Amniotic stem cell (primary cell): ENCODE measurements around the gene ZNF581.

Experiments used
- DNase-seq: peaks from one replicate; lab custom pipeline; 2025; lab: John Stamatoyannopoulos, UW

ZNF581 gene

DNA sequence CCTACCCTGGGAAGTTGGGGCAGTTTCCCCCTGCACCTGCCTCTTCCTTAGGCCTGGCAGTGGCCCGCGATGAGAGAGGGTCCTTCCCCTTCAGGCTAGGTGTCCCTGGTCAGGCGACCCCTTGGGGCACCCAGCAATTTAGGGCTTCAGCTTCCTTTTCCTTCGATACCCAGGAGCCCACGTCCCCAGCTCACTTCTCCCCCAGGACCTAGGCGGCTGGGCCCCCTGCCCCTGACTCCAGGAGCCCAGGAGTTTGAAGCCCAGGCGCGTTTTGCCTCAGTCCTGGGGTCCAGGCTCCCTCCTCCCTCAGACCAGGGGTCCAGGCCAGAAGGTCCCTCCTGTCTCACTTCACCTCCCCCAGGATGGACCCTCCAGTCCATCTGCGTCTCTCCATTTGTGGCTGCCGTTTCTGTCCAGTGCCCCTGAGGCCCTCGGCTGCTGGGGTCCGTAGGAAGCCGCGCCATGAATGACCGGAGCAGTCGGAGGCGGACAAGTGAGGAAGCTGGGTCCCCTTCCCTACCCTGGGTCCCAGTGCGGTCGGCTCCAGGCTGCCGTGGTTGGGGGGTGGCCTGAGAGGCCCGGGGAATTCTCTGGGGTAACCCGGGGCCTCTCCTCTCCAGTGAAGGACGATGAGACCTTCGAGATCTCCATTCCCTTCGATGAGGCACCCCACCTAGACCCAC, 5.3 kb downstream of the ZNF581 start:
- no peak for DNase-seq

DNA sequence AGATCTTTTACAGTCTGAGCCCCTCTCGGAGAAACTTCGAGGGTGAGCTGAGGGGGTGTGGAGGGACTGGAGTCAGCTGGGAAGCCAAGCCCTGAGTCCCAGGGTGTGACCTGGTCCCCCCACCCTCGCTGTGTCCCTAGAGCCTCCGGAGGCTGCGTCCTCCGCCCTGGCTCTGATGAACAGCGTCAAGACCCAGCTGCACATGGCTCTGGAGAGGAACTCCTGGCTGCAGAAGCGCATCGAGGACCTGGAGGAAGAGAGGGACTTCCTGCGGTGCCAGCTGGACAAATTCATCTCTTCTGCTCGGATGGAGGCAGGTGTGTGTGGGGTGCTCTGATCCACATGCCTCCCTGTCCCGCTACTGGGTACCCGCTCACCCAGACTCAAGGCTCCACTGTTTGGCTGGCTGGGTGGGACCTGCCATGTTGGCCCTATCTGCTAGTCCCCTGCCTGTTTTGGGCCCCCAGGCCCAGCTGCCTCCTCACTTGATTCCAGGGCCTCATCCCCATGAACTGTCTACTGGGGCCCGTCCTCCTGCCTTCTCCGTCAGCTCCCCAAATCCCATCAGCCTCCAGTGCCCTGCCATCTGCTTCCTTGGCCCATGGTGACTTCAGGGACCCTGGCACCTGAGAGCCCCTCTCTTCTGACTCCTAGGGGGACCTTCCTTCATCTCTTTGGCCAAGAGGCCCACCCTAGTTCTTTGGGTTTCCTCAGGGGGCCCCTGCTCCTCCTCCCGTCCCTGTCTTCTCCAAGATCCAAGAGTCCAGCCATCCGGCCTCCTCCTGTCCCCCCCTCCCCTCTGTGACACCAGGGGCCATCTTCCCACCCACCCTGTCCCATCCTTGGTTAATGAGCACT, 6.0 kb downstream of the ZNF581 start:
- DNase-seq: no peak

DNA sequence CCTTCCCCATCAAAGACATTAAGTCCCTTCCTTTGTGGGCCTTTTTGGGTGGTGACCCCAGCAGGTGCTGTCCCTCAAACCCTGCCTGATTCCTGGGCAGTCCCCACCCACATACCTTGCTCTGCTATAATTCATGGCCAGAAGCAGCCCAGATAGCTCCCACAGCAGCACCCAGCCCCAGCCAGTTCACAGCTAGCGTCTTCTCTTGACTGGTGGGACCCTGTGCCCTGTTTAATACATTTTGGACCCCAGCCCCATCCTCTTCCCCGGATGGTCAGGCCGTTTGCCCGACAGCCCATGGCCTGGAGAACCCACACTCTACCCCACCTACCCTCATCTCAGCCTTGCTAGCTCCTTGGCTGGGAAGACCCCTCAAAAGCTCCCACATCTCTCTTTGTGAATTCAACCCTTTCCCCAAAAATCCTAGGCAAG, 6.7 kb downstream of the ZNF581 start:
- DNase-seq: no peak

DNA sequence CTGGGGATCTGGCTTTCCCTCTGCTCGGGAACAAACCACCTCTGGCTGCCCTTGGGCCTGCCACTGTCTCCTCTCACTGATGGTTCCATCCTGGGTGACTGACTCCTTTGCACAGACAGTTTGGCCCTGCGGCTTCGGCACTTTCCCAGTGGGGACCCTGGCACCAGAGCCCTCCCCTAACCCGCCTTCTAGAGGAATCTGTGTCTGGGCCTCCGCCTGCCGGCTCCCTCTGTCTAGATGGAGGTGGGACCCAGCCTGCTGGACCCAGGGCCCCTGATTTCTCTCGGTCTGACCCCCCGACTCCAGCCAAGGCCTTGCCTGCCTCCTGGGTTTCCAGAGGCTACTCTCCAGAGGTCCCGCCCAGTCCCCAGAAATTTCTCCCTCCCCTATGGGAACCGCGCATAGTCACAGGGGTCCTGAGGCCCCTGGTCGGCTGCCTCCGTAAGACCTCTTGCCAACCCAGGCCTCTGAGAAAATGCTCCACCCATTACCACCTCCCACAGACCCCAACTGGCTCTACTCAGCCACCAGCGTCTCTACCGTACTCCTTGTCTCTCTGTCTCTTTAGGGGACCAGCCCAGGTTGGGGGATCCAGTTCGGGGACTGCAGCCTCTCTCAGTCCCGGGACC, 7.3 kb downstream of the ZNF581 start:
- no peak for DNase-seq

DNA sequence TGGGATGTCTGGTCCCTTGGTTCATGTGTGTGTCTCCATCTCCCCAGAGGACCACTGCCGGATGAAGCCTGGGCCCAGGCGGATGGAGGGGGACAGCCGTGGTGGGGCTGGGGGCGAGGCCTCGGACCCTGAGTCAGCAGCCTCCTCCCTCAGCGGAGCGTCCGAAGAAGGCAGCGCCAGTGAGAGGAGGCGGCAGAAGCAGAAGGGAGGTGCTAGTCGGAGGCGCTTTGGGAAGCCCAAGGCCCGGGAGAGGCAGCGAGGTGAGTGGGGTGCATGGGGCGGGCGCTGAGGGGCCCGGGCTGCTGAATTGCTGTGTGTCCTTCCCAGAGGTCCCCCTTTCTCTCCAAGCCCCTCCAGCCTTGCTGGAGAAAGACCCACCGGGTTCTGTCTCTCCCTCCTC, 7.8 kb downstream of the ZNF581 start:
- DNase-seq: no peak

DNA sequence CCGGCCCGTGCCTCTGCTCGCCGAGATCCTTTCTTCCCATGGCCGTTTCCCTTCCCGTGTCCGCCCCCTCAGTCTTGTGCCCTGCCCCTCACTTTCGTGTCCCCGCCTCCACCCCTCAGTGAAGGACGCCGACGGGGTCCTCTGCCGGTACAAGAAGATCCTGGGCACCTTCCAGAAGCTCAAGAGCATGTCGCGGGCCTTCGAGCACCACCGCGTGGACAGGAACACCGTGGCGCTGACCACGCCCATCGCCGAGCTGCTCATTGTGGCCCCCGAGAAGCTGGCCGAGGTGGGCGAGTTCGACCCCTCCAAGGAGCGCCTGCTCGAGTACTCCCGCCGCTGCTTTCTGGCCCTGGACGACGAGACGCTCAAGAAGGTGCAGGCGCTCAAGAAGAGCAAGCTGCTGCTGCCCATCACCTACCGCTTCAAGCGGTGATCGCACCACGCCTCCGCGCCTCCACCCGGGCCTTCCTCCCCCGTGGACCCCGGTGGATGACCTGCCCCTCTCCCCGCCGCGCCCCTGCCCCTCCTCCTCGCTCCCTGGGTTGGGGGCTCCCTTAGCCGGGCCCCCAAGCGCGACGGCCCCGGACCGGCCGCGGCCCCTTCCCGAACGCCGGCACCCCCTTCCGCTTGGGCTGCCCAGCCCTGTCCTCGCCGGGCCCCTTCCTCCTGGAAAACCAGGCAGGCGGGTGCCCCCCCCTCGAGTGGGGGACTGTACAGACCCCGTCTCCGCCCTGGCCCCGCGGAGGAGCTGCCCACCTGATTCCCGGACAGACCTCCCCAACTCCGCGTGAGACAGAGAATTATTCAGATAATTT, 9.1 kb downstream of the ZNF581 start:
- DNase-seq: no peak

DNA sequence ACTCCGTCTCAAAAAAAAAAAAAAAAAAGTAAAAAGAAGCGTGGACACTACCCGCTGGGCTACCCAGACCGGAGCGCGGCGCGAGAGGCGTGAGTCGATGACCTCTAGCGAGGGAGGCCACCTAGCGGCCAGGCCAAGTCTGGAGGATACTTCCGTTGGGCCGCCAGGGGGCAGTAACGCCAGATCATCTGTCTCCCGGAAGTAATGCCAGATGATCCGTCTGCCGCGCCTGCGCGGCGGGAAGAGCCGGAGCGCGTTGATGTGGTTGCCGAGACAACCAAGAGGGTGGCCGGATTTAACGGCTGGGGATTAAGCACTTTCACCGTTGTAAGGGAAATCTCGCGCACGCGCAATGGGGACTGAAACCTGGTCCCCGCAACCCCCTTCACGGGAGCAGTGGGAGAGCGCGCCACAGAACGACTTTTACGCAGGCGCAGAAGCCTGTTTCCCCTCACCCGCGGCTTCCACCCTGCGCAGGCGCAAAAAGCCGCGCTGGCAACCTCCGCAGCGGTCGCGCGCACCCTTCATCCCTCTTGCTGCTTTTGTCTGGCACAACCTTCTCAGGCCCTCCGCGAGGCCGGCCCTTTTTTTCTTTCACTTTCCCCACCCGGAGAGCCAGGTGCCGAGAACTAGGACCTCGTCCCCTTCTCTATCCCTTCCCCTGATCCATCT, 10.3 kb downstream of the ZNF581 start:
- peak; percentile 95 for DNase-seq

DNA sequence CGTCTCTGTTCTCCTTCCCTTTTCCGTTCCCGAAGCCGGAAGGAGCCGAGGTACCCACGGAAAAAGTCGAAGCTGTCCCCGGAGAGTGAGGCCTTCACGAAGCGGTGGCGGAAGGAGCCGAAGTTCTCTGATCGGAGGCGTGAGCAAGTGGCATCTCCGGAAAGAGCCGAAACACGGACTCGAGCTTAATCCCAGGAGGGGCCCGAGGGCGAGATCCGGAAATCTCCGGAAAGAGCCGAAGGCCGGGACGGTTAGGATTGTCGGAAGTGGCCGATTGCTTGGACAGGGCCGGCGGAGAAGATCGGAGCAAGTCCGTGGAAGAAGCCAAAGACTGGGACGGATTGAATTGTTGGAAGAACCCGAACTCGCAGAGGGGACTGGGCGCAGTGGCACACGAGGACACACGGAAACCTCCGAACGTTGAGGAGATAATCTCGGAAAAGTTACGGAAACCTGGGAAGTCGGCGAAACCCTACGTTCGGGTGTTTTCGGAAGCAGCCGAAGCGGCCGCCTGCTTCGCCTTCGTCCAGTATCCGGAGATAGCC, 10.9 kb downstream of the ZNF581 start:
- peak; percentile 98 for DNase-seq

DNA sequence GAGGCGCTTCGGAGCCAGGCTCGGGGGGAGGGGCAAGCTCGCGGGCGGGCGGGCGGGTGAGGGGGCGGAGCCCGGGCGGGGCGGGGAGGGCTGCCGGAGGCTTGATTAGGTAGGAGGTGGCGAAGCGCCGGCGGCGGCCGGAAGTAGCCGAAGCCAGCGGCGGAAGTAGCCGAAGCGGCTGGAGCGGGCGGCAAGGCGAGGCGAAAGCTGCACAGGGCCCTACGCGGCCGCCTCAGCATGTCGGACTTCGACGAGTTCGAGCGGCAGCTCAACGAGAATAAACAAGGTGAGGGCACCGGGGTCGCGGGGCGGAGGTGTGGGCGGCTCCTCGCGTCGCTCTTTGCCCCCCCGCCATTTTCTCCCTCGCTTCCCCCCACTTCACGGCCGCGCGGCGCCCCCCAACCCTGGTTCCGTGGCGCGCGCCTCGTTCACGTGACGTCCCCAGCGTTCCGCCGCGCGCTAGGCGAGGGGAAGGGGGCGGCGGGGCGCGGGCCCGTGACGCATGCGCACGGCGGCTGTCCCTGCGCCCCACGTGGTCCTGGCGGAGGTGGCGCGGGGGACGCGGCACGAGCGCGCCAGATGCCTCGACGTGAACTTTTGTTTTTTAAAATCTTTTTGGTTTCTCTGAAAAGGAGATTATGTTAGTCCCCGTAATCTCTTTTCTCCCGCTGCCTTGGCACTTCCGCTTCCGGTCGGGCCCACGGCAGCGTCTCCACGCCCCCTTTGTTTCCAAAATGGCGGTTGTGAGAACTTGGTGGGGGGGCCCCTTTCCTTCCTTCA, 11.6 kb downstream of the ZNF581 start, which contains the start of gene U2AF2:
Gene U2AF2 (plus strand): TSS at position 168 of the 780 bp plus-strand sequence. CDS start 70 bp downstream, at position 238.
- peak; percentile 56 for DNase-seq

DNA sequence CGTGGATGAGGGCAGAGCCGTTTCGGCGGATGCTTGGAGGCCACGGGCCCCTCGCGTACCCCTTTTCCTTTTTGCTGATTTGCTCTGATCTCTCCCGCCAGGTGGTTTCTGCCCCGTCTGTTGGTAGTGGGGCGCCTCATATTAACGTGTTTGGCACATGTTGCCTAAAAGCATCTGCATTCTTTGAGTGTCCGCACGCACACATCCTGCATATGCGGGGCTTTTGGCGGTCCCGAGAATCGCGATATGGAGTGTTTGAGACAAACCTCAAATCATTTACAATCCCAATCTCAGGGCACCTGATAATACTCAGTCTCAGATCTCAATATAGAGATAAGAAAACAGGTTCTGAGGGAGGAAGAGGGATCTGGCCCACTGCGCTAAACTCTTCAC, 12.2 kb downstream of the ZNF581 start:
- DNase-seq: no peak

DNA sequence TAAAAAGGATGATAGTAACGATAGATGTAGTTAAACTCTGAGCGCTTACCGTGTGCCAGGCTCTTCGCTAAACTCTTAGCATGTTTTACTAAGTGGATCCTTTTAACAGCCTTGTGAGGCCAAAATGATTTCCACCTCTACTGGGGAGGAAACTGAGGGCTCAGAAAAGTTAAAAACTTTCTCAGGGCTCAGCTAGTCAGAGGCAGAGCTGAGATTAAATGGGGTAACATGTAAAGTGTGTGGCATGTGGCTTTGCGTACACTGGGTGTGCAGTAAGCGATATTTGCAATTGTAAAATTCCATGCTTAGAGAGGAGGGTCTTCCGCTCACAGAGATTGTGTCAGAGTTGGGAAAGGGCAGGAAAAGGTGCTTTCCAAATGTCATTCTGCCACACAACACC, 13.1 kb downstream of the ZNF581 start:
- DNase-seq: no peak

DNA sequence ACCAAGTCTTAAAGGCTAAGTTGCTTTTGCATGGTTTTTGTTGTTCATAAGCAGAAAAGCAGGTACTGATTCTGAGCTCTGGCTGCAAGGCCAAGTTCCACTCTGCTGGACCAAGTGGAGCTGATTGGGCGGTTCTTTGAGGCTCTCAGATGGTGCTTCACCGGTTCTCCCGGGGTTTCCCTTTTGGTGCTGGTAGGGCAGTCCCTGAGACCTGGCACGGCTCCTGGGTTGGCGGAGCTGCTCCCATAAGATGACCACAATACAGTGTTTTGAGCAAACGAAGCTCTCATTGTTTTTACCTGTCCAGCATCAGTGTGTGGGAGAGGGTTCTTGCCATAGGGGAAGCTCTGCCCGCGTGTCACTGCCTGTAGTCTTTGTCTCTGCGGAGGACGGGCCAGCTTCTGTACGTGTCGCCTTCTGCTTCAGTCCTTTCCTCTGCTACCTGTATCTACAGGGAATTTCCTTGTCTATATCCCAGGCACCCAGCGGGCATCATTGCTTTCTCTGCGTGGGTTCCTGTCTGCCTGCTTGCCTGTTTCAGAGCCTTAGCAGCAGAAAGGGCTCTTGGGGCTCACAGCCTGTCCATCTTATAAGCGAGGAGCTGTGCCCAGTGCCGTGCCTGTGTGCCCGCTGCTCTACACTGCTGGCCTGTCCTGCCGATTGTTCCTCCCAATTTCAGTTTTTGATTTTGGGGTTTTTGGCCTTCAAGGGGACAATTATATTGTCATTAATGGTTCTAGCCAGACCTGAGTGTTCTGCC, 13.7 kb downstream of the ZNF581 start:
- DNase-seq: no peak

DNA sequence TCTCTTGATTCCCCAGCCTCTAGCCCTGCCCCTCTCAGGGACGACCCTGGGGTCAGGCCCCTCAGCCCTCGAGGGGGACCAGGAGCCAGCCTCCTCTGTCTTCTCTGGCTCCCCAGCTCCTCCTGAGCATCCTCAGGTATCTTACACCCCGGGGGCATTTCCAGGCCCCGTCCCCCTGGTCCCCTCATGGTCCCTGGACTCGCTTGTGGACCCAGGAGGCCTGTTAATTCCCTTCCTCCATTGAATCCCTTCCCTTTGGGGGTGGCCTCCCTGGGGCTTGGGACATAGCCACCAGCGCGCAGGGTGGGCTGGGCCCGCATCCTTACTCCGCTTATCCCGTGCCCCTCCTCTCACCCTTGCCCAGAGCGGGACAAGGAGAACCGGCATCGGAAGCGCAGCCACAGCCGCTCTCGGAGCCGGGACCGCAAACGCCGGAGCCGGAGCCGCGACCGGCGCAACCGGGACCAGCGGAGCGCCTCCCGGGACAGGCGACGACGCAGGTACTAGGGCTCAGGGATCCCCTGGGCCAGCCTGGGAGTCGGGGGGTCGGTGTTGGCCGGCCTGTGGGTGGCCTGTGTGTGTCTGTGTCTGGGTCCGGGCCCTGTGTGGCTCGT, 15.5 kb downstream of the ZNF581 start:
- DNase-seq: no peak

DNA sequence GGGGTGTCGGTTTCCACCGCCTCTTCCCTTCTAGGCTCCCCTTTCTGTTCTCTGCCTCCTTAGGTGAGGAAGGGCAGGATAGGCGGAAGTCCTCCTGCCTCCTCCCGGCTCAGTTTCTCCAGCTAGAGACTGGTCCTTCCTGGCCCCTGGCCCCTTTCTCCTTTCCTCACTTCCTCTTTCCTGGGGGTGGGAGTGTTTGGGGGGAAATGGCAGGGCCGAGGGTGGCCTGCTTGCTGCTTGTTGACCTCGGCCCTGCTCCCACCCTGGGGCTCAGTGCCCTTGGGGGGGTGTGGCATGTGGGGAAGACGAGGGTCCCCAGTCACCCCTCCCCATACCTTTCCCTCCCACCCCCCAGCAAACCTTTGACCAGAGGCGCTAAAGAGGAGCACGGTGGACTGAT, 16.4 kb downstream of the ZNF581 start:
- no peak for DNase-seq

DNA sequence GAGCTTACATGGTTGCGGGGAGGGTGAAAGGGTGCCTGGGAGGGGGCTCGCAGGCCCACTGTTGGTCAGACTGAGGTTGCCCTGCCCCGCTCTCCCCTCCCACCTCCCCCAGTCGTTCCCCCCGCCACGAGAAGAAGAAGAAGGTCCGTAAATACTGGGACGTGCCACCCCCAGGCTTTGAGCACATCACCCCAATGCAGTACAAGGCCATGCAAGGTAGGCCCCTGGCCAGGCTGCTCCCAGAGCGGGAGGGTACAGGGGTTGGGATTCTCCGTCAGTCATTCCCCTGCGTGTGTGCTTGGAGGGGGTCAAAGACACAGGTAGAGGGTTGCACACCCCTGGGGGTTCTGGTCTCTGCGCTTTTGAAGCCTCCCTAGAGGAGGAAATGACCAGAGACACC, 17.0 kb downstream of the ZNF581 start:
- DNase-seq: no peak

DNA sequence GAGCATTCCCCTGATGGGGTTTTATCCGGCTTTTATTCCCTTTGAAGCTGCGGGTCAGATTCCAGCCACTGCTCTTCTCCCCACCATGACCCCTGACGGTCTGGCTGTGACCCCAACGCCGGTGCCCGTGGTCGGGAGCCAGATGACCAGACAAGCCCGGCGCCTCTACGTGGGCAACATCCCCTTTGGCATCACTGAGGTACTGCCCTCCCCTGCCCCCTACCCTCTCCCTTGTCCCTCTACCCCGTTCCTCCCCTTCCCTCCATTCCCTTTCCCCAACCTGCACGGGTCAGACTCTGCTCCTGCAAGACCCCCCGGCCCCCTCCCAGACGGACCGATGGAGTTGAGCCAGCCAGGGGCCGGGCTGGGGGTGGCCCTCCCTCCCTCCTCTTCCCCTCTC, 17.5 kb downstream of the ZNF581 start:
- no peak for DNase-seq

DNA sequence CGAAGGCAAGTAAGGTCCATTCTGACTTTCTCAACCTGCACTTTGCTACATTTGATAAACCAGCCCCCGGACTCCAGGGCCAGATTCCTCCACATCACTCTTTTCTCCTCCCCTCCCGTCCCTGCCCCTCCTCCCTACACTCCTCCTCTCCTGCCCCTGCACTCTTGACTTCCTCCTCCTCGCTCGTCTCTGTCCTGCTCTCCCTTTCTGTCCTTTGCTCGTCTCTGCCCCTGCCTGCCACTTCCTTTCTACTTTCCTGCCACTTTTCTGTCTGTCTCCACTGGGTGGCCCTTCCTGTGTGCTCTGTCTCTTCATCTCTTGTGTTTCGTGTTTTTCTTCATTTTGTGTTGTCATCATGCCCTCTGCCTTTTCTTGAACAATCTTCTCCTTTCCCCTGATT, 18.4 kb downstream of the ZNF581 start:
- DNase-seq: no peak

DNA sequence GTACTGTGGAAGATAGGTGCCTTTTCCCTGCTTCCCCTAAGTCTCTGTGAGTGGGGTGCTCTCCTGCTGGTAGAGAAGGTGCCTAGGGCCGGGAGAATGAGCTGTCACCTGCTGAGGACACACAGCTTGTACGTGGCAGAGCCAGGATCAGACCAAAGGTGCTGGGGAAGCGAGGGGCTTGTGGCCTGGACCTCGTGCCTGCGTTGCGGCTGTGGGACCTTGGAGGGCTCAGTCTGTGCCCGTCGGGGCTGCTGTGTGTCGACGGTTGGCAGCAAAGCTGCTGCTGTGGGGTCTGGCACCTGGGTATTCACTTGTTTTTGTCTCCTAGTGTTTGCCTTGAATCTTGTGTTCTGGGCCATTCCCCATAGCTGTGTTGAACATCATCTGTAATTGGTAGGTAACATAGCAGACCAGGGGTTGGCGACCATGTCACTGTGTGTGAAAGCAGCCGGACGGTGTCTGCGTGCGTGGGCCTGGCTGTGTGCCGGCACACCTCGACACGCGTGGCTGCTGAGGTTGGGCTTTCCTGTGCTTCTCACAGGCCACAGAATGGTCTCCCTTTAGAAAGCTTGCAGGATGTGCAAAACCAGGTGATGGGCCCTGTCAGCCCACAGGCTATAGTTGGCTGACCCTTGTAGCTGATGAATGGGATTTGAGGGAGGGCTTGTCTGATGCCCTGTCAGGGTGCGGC, 20.5 kb downstream of the ZNF581 start:
- no peak for DNase-seq
